Vagina (tissue), 1 donor: ENCODE measurements around the gene ME2. TPM values are rescaled to one million over a fixed set of nuclear protein-coding genes. Genes with fewer than 3 reads are reported as not detected.

Source experiments
- small RNA-seq: library from RNA; depleted of rRNA; stranded (forward); fragments of <200 nt; gene quantifications from one replicate; pipeline ENCODE3, GENCODE V24; 2016
- total RNA-seq: library from RNA; depleted of rRNA; stranded (reverse); fragments of >200 nt; gene quantifications from one replicate; pipeline ENCODE4 v1.2.3, GENCODE V29; 2016

ME2 gene
- total RNA-seq, 1 donor from 2014 or later, result 32.2 TPM

Small RNA genes lying within 50 kb of the gene (small RNA-seq; reads per million reads assigned to genes)
- not detected for gene RF00019

Other genes starting within 250 kb of the ME2 start
- not detected for gene MRO, start 59.1 kb upstream of the ME2 start, total RNA-seq
- 15.5 TPM for gene ELAC1, start 88.9 kb downstream of the ME2 start, total RNA-seq
- gene SMAD4, start 151.1 kb downstream of the ME2 start, total RNA-seq, result 75.1 TPM